HepG2 (cell line): ENCODE results near the gene ELMO2.

ENCODE experiments used
- CREB1 ChIP-seq, 2 experiments: fragments of 450-650 bp in 1 of 2; IDR thresholded peaks; 2 replicates each; pipeline ENCODE4 v1.6.1; 2016 to 2017; ENCODE audit warnings: control low read depth in 1 of 2, mild to moderate bottlenecking in 1 of 2, missing compliant biosample characterization in 1 of 2, missing genetic modification characterization in 1 of 2
- EP300 ChIP-seq, 3 experiments: sonication (generic) in 1 of 3; formaldehyde crosslinking in 1 of 3; IDR thresholded peaks; 2 replicates each; pipeline versions ENCODE4 v1.5.1 to v1.6.1; 2011 to 2020; ENCODE audit warnings: low read depth in 2 of 3, low read length in 2 of 3, borderline replicate concordance in 1 of 3, improper control_type of control experiment in 1 of 3, mild to moderate bottlenecking in 1 of 3, missing genetic modification reagents in 1 of 3, moderate library complexity in 1 of 3
- KAT8 ChIP-seq: IDR thresholded peaks from 2 replicates; pipeline ENCODE4 v1.6.1; 2016; ENCODE audit warnings: missing genetic modification reagents, missing compliant biosample characterization
- MXI1 ChIP-seq: IDR thresholded peaks from 3 replicates; pipeline ENCODE4 v1.6.1; 2012; ENCODE audit warnings: low read depth, low read length, inconsistent platforms, borderline replicate concordance
- NFE2 ChIP-seq: sonication (generic); formaldehyde crosslinking; IDR thresholded peaks from 2 replicates; pipeline ENCODE4 v1.4.0; 2020; ENCODE audit warnings: missing genetic modification reagents
- PCBP2 ChIP-seq: fragments of 200-400 bp; formaldehyde crosslinking; optimal IDR thresholded peaks from 2 replicates; pipeline ENCODE3; 2018; ENCODE audit warnings: low read length, low read depth; ENCODE audit not compliant: poor library complexity, severe bottlenecking
- SYNCRIP ChIP-seq: fragments of 200-400 bp; formaldehyde crosslinking; IDR thresholded peaks from 2 replicates; pipeline ENCODE4 v1.6.1; 2018; ENCODE audit warnings: mild to moderate bottlenecking, low read depth, low read length; ENCODE audit not compliant: insufficient read depth
- ZNF274 ChIP-seq: sonication (generic); formaldehyde crosslinking; IDR thresholded peaks from 2 replicates; pipeline ENCODE4 v1.5.1; 2020; ENCODE audit warnings: mild to moderate bottlenecking, missing genetic modification reagents
- ZNF430 ChIP-seq: sonication (generic); formaldehyde crosslinking; IDR thresholded peaks from 2 replicates; pipeline ENCODE4 v1.9.0; 2021; ENCODE audit warnings: mild to moderate bottlenecking, missing genetic modification reagents
- ZNF652 ChIP-seq: IDR thresholded peaks from 2 replicates; pipeline ENCODE4 v1.6.1; 2016; ENCODE audit warnings: low read depth, borderline replicate concordance
- ZNF7 ChIP-seq: IDR thresholded peaks from 2 replicates; pipeline ENCODE4 v1.6.1; 2016; ENCODE audit warnings: missing biosample characterization, missing genetic modification reagents
- TF ChIP-seq, protein P1 (sequence below): sonication (generic); formaldehyde crosslinking; IDR thresholded peaks from 2 replicates; pipeline ENCODE4 v1.4.0; 2020; ENCODE audit warnings: missing genetic modification reagents
- TF ChIP-seq, protein P2 (sequence below): sonication (generic); formaldehyde crosslinking; IDR thresholded peaks from 2 replicates; pipeline ENCODE4 v1.4.0; 2020; ENCODE audit warnings: missing genetic modification reagents

DNA sequence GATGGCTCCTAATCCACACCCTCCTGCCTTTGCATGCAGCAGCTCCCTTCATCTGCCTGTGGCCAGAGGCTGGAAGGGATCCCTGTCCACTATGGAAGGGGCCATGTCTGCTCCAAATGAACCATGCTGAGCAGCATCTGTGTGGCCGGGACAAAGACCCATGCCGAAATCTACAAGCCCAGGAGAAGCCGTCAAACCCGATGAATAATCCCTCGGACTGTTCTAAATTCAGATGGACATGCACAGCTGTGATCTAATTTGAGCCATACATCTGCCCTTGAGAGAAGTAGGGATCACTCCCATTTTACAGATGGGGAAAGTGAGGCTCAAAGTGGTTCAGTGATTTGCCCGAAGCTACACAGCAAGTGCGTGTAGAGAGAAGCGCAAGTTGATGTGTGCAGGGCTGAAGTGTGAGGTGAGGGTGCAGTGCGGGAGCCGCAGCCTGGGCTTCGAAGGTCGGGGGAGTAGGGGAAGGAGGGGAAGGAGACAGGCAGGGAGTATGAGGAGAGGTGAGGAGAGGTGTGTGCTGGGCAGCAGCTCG, 75.5 kb downstream of the ELMO2 start:
- TF ChIP-seq MXI1 (no peak), PCBP2 (no peak), ZNF430 (CRISPR knock-in tag) (no peak), NFE2 (CRISPR knock-in tag) (no peak), KAT8 (no peak), EP300 (IDR thresholded peaks at IDR 0.05; ENCODE audit: low read depth in 2 of 2, low read length in 2 of 2) (no peak), EP300 (CRISPR knock-in tag; IDR thresholded peaks at IDR 0.05; ENCODE audit: borderline replicate concordance) (no peak), SYNCRIP (no peak), ZNF274 (CRISPR knock-in tag) (no peak), ZNF652 (CRISPR knock-in tag) (no peak), ZNF7 (no peak), CREB1 (IDR thresholded peaks at IDR 0.05) (no peak), CREB1 (CRISPR knock-in tag; IDR thresholded peaks at IDR 0.05) (no peak)
- TF ChIP-seq, protein P1, sequence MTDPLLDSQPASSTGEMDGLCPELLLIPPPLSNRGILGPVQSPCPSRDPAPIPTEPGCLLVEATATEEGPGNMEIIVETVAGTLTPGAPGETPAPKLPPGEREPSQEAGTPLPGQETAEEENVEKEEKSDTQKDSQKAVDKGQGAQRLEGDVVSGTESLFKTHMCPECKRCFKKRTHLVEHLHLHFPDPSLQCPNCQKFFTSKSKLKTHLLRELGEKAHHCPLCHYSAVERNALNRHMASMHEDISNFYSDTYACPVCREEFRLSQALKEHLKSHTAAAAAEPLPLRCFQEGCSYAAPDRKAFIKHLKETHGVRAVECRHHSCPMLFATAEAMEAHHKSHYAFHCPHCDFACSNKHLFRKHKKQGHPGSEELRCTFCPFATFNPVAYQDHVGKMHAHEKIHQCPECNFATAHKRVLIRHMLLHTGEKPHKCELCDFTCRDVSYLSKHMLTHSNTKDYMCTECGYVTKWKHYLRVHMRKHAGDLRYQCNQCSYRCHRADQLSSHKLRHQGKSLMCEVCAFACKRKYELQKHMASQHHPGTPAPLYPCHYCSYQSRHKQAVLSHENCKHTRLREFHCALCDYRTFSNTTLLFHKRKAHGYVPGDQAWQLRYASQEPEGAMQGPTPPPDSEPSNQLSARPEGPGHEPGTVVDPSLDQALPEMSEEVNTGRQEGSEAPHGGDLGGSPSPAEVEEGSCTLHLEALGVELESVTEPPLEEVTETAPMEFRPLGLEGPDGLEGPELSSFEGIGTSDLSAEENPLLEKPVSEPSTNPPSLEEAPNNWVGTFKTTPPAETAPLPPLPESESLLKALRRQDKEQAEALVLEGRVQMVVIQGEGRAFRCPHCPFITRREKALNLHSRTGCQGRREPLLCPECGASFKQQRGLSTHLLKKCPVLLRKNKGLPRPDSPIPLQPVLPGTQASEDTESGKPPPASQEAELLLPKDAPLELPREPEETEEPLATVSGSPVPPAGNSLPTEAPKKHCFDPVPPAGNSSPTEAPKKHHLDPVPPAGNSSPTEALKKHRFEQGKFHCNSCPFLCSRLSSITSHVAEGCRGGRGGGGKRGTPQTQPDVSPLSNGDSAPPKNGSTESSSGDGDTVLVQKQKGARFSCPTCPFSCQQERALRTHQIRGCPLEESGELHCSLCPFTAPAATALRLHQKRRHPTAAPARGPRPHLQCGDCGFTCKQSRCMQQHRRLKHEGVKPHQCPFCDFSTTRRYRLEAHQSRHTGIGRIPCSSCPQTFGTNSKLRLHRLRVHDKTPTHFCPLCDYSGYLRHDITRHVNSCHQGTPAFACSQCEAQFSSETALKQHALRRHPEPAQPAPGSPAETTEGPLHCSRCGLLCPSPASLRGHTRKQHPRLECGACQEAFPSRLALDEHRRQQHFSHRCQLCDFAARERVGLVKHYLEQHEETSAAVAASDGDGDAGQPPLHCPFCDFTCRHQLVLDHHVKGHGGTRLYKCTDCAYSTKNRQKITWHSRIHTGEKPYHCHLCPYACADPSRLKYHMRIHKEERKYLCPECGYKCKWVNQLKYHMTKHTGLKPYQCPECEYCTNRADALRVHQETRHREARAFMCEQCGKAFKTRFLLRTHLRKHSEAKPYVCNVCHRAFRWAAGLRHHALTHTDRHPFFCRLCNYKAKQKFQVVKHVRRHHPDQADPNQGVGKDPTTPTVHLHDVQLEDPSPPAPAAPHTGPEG (CRISPR knock-in tag) = no peak
- TF ChIP-seq, protein P2, sequence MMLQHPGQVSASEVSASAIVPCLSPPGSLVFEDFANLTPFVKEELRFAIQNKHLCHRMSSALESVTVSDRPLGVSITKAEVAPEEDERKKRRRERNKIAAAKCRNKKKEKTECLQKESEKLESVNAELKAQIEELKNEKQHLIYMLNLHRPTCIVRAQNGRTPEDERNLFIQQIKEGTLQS (CRISPR knock-in tag) = no peak
